HFFc6 (cell line): ENCODE data around the gene MANF. TPM values are rescaled to one million over a fixed set of nuclear protein-coding genes. Genes with fewer than 3 reads are reported as not detected.

Source experiments
- DNase-seq: peaks from one replicate; pipeline ENCODE4 v3.0.0-alpha.2; 2018
- H3K27ac Mint-ChIP-seq: 2 replicates; pipeline ENCODE4 v1.8.0; 2020; ENCODE audit warnings: mild to moderate bottlenecking, mixed read lengths
- H3K27me3 Mint-ChIP-seq: 2 replicates; pipeline ENCODE4 v1.8.0; 2021; ENCODE audit warnings: mild to moderate bottlenecking, moderate library complexity, mixed read lengths; ENCODE audit not compliant: insufficient read depth
- H3K36me3 Mint-ChIP-seq: 2 replicates; pipeline ENCODE4 v1.8.0; 2021; ENCODE audit warnings: low read depth, mixed read lengths
- H3K4me1 Mint-ChIP-seq: 2 replicates; pipeline ENCODE4 v1.8.0; 2020; ENCODE audit warnings: low read depth, mixed read lengths
- H3K4me3 Mint-ChIP-seq: 2 replicates; pipeline ENCODE4 v1.8.0; 2020; ENCODE audit warnings: mild to moderate bottlenecking, moderate library complexity, mixed read lengths
- H3K9me3 Mint-ChIP-seq: 2 replicates; pipeline ENCODE4 v1.8.0; 2020; ENCODE audit warnings: mild to moderate bottlenecking, mixed read lengths
- CTCF ChIP-seq: fragments of 200-600 bp; sonication (generic); IDR thresholded peaks from 2 replicates; pipeline ENCODE4 v1.5.0; 2021; ENCODE audit warnings: antibody characterized with exemption, mild to moderate bottlenecking
- total RNA-seq, 6 experiments: library from RNA; stranded (reverse); fragmentation: NEBNext Ultra II Directional; extraction: Animal tissue kit (Norgen Biotek cat#: 25700); gene quantifications; 2 replicates in 1 of 6; 3 replicates in 5 of 6; pipeline ENCODE4 v1.2.3, GENCODE V29; 2021

MANF gene
- total RNA-seq, 6 experiments from 2014 or later = 157 to 196 (median 179) TPM

DNA sequence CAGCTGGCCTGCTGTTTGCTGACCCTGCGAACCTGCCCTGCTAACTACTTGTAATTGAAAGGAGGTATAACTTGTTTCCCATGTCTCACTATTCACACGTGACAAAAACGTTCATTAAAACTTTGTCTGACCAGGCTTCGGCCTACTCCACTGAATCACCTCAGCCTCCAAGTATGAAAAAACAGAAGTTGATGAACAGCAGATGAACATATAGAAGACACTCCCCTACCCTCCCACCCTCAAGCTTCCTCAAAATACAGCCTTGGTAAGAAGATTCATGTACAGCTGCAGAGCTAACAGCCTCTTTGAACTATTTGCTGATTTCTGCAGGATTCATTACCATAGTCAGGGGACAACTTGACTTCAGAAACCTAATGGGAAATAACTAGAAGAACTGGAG lies 16.6 kb downstream of the MANF start:
- H3K27ac Mint-ChIP-seq = no peak overlapping the region
- H3K36me3 Mint-ChIP-seq = peaks cover 5% of the 10 kb centered on the region; the same call in 1 of the 2 replicates
- no peaks in the 10 kb centered on the region for H3K9me3 Mint-ChIP-seq
- H3K27me3 Mint-ChIP-seq = no peaks in the 10 kb centered on the region; the same call in 1 of the 2 replicates
- DNase-seq = no peak
- H3K4me3 Mint-ChIP-seq = no peak overlapping the region
- H3K4me1 Mint-ChIP-seq = peaks cover under 1% of the 10 kb centered on the region; the same call in 1 of the 2 replicates
- no peak for TF ChIP-seq CTCF

- no peaks in the 10 kb centered on the region for H3K4me1 Mint-ChIP-seq
- no peaks in the 10 kb centered on the region; the same call in 1 of the 2 replicates for H3K27me3 Mint-ChIP-seq
- H3K4me3 Mint-ChIP-seq = no peak overlapping the region
- H3K27ac Mint-ChIP-seq = no peak overlapping the region
- DNase-seq = no peak
- TF ChIP-seq CTCF = no peak
- no peaks in the 10 kb centered on the region for H3K9me3 Mint-ChIP-seq
- H3K36me3 Mint-ChIP-seq = peaks cover 3% of the 10 kb centered on the region; the same call in 1 of the 2 replicates
Measured at GRCh38 chr3:51403675-51404074, 18.6 kb downstream of the MANF start.

DNA sequence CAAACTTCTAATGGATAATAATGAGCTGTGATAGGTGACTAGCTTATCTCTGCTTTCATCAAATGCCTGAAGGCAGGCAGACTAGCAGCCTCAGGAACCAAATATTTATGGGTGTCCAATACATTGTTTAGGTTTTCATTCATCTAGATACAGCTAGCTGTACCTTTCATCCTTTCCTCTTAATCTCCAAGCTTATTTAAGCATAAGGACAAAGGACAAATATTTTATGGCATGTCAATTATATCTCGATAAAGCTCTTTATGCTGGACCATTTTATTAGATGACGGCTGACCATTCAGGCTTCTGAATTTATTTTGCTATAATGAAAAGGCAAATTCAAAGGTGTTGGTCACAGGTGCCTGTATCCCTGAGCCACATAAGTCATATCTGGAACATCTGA lies 22.9 kb downstream of the MANF start:
- H3K27ac Mint-ChIP-seq = no peak overlapping the region
- H3K4me3 Mint-ChIP-seq = no peak overlapping the region
- peaks cover 13% of the 10 kb centered on the region for H3K36me3 Mint-ChIP-seq
- H3K9me3 Mint-ChIP-seq = no peaks in the 10 kb centered on the region
- no peak for TF ChIP-seq CTCF
- no peaks in the 10 kb centered on the region; the same call in 1 of the 2 replicates for H3K27me3 Mint-ChIP-seq
- no peak for DNase-seq
- no peaks in the 10 kb centered on the region for H3K4me1 Mint-ChIP-seq

GRCh38 chr3:51408813-51409212 lies 23.7 kb downstream of the MANF start:
- Mint-ChIP-seq H3K9me3 (no peaks in the 10 kb centered on the region), H3K4me1 (no peaks in the 10 kb centered on the region), H3K27ac (no peak overlapping the region), H3K4me3 (no peak overlapping the region), H3K36me3 (peaks cover 13% of the 10 kb centered on the region), H3K27me3 (no peaks in the 10 kb centered on the region; the same call in 1 of the 2 replicates)
- TF ChIP-seq CTCF = no peak
- DNase-seq = no peak

- H3K4me3 Mint-ChIP-seq = no peak overlapping the region
- no peaks in the 10 kb centered on the region for H3K4me1 Mint-ChIP-seq
- H3K27ac Mint-ChIP-seq = no peak overlapping the region
- no peak for TF ChIP-seq CTCF
- no peak for DNase-seq
- H3K36me3 Mint-ChIP-seq = peaks cover 6% of the 10 kb centered on the region; the same call in 1 of the 2 replicates
- H3K27me3 Mint-ChIP-seq = no peaks in the 10 kb centered on the region
- H3K9me3 Mint-ChIP-seq = no peaks in the 10 kb centered on the region
Measured at GRCh38 chr3:51422211-51422610, 37.1 kb downstream of the MANF start.

DNA sequence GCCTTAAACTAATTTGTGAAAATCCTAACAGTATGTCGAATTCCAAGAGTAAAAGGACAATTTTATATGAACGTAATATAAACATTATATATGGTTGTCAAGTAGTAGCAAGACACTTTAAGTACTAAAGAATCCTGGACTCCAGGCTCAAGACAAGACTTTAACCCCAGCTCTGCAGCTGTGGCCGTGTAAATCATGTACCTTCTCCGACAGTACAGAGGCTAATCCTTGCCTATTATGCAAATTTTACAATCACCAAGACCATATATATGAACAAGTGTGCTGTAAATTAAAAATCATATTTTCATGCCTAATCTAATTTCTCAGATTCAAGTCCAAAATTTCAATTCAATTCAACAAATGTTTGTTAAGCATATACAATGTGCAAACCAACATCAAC lies 41.8 kb downstream of the MANF start:
- peaks cover 9% of the 10 kb centered on the region; the same call in 1 of the 2 replicates for H3K36me3 Mint-ChIP-seq
- no peak overlapping the region for H3K27ac Mint-ChIP-seq
- no peak overlapping the region for H3K4me3 Mint-ChIP-seq
- no peaks in the 10 kb centered on the region for H3K27me3 Mint-ChIP-seq
- no peaks in the 10 kb centered on the region for H3K4me1 Mint-ChIP-seq
- no peaks in the 10 kb centered on the region for H3K9me3 Mint-ChIP-seq
- no peak for DNase-seq
- no peak for TF ChIP-seq CTCF
